Activated CD8-positive, alpha-beta T cell treated with anti-CD3 and anti-CD28 coated beads for 36 hours (primary cell): Measurements from ENCODE around the gene CNRIP1. TPM values are rescaled to one million over a fixed set of nuclear protein-coding genes. Genes with fewer than 3 reads are reported as not detected.

Experiments
- ATAC-seq: fragments of 200-7000 bp; cut with Tn5 transposase; one replicate; pipeline ENCODE4 v1.10.0; 2021; ENCODE audit warnings: mild to moderate bottlenecking, moderate library complexity
- CTCF ChIA-PET: fragments of 350-600 bp; sonication (Branson Sonifier 250); formaldehyde crosslinking; loops from one replicate; lab custom pipeline; 2021; ENCODE audit warnings: antibody characterized with exemption; lab: Charles Lee
- POLR2A ChIA-PET: fragments of 350-600 bp; sonication (Branson Sonifier 250); formaldehyde crosslinking; loops from one replicate; lab custom pipeline; 2021; ENCODE audit warnings: antibody characterized with exemption; lab: Charles Lee
- DNase-seq: peaks from one replicate; pipeline ENCODE4 v3.0.0-alpha.2; 2020
- H3K27ac Mint-ChIP-seq: one replicate; pipeline ENCODE4 v1.8.0; 2021; ENCODE audit warnings: mild to moderate bottlenecking, mixed read lengths
- H3K27me3 Mint-ChIP-seq: one replicate; pipeline ENCODE4 v1.8.0; 2021; ENCODE audit warnings: mixed read lengths
- H3K36me3 Mint-ChIP-seq: one replicate; pipeline ENCODE4 v1.8.0; 2021; ENCODE audit warnings: low read depth, mixed read lengths
- H3K4me1 Mint-ChIP-seq: one replicate; pipeline ENCODE4 v1.8.0; 2021; ENCODE audit warnings: low read depth, mixed read lengths
- H3K4me3 Mint-ChIP-seq: one replicate; pipeline ENCODE4 v1.8.0; 2021; ENCODE audit warnings: mild to moderate bottlenecking, moderate library complexity, mixed read lengths
- H3K9me3 Mint-ChIP-seq: one replicate; pipeline ENCODE4 v1.8.0; 2021; ENCODE audit warnings: mixed read lengths
- CTCF ChIP-seq: fragments of 200-600 bp; IDR thresholded peaks from one replicate; pipeline ENCODE4 v1.8.0; 2022; ENCODE audit warnings: antibody characterized with exemption, mild to moderate bottlenecking
- intact Hi-C: fragments of 100-400 bp; cut with micrococcal nuclease; formaldehyde crosslinking; loops from one replicate; pipeline ENCODE4 v1.10.0; 2022
- total RNA-seq, 2 experiments: library from RNA; stranded (reverse); gene quantifications; one replicate each; pipeline ENCODE4 v1.2.3, GENCODE V29; 2021

CNRIP1 gene
- total RNA-seq, 2 experiments from 2014 or later, result not detected

- peaks cover 13% of the 10 kb centered on the region for H3K27me3 Mint-ChIP-seq
- no peaks in the 10 kb centered on the region for H3K4me1 Mint-ChIP-seq
- intact Hi-C loops, result no loop called here
- TF ChIP-seq CTCF, result no peak
- H3K4me3 Mint-ChIP-seq, result no peak overlapping the region
- no peak overlapping the region for H3K27ac Mint-ChIP-seq
- POLR2A ChIA-PET, result no interaction called here
- CTCF ChIA-PET, result interaction anchor here (1.1 to 6.7 kb wide), 8 partner anchors 9 to 228 kb away, joined by 3 to 50 read pairs (median 6); partner anchors contain the start of gene C1D
- H3K36me3 Mint-ChIP-seq, result no peaks in the 10 kb centered on the region
- no peak for ATAC-seq
- DNase-seq, result no peak
- H3K9me3 Mint-ChIP-seq, result no peaks in the 10 kb centered on the region
Observed at GRCh38 chr2:68290901-68291300, 28.8 kb downstream of the CNRIP1 start.

- H3K4me3 Mint-ChIP-seq, result no peak overlapping the region
- no peak overlapping the region for H3K27ac Mint-ChIP-seq
- POLR2A ChIA-PET, result no interaction called here
- DNase-seq (no peak), ATAC-seq (no peak)
- H3K4me1 Mint-ChIP-seq, result no peaks in the 10 kb centered on the region
- peaks cover 20% of the 10 kb centered on the region for H3K27me3 Mint-ChIP-seq
- no peaks in the 10 kb centered on the region for H3K9me3 Mint-ChIP-seq
- intact Hi-C loops, result no loop called here
- CTCF ChIA-PET, result interaction anchor here (1.1 to 10.4 kb wide), 3 partner anchors 153 to 167 kb away, joined by 3 to 114 read pairs (median 5); no protein-coding TSS in a partner anchor
- no peaks in the 10 kb centered on the region for H3K36me3 Mint-ChIP-seq
- TF ChIP-seq CTCF, result no peak
Observed at GRCh38 chr2:68287580-68288441, 31.9 kb downstream of the CNRIP1 start.

GRCh38 chr2:68284896-68285295 lies 34.9 kb downstream of the CNRIP1 start:
- Mint-ChIP-seq H3K27me3 (peaks cover 21% of the 10 kb centered on the region), H3K36me3 (no peaks in the 10 kb centered on the region), H3K27ac (no peak overlapping the region), H3K4me1 (no peaks in the 10 kb centered on the region), H3K9me3 (no peaks in the 10 kb centered on the region), H3K4me3 (no peak overlapping the region)
- ChIA-PET POLR2A (no interaction called here), CTCF (interaction anchor here (1.0 to 10.4 kb wide), 3 partner anchors 8 to 162 kb away, joined by 3 to 114 read pairs (median 50); no protein-coding TSS in a partner anchor)
- intact Hi-C loops, result no loop called here
- TF ChIP-seq CTCF, result no peak
- no peak for DNase-seq
- ATAC-seq, result no peak

- DNase-seq (no peak), ATAC-seq (no peak)
- no peaks in the 10 kb centered on the region for H3K9me3 Mint-ChIP-seq
- peaks cover 22% of the 10 kb centered on the region for H3K27me3 Mint-ChIP-seq
- H3K27ac Mint-ChIP-seq, result no peak overlapping the region
- H3K4me3 Mint-ChIP-seq, result no peak overlapping the region
- H3K36me3 Mint-ChIP-seq, result no peaks in the 10 kb centered on the region
- no peaks in the 10 kb centered on the region for H3K4me1 Mint-ChIP-seq
- POLR2A ChIA-PET, result interaction anchor here (1.0 kb wide), 1 partner anchor 161 kb away, joined by 4 read pairs; no protein-coding TSS in a partner anchor
- CTCF ChIA-PET, result interaction anchor here (0.9 to 10.4 kb wide), 27 partner anchors 9 to 221 kb away, joined by 3 to 114 read pairs (median 5); partner anchors contain the start of gene C1D
- intact Hi-C loops, result loop anchor here (2.0 kb wide), 1 partner anchor 161 kb away; no protein-coding TSS in a partner anchor
- TF ChIP-seq CTCF, result no peak
Observed at GRCh38 chr2:68283419-68283812, 36.3 kb downstream of the CNRIP1 start.
